ENCODE results near the gene DLG4.
"Not testable (repeated sequence)": the region's sequence is repeated elsewhere in the genome, so short reads cannot be mapped to it uniquely, and the experiment has no call there.

Gene DLG4

GRCh38 chr17:7173687-7174602, 45.7 kb downstream of the DLG4 start:
- Histone ChIP-seq H3K4me1 (ENCODE audit: insufficient read depth, low read length) (peaks cover 16% of the 10 kb centered on the region), H3K27me3 (ENCODE audit: insufficient read depth, low read length, poor library complexity) (no peaks in the 10 kb centered on the region), H3K79me2 (ENCODE audit: insufficient read depth, low read length) (no peaks in the 10 kb centered on the region), H2AFZ (ENCODE audit: low read depth, low read length) (no peak overlapping the region), H3K4me2 (ENCODE audit: insufficient read depth, low read length) (no peak overlapping the region), H3K9me3 (ENCODE audit: insufficient read depth, low read length, severe bottlenecking) (no peaks in the 10 kb centered on the region), H3K27ac (ENCODE audit: low read length) (no peak overlapping the region), H3K36me3 (ENCODE audit: insufficient read depth, low read length) (no peaks in the 10 kb centered on the region), H3K9ac (ENCODE audit: low read depth, low read length) (no peak overlapping the region), H4K20me1 (ENCODE audit: insufficient read depth, low read length) (no peaks in the 10 kb centered on the region; the same call in 1 of the 2 replicates), H3K4me3 (ENCODE audit: low read depth in 1 of 2, low read length in 2 of 2) (no peak overlapping the region)
- DNase-seq (no peak), ATAC-seq (ENCODE audit: insufficient read depth, low read depth) (no peak)
- no peak for TF ChIP-seq CTCF (IDR thresholded peaks at IDR 0.05; ENCODE audit: borderline replicate concordance, extremely low read depth, low read length, poor library complexity, severe bottlenecking)
- TF ChIP-seq EZH2 (IDR thresholded peaks at IDR 0.05; ENCODE audit: borderline replicate concordance, low read depth, low read length, severe bottlenecking) = no peak

GRCh38 chr17:7172522-7173191, 47.0 kb downstream of the DLG4 start:
- H3K27me3 ChIP-seq (ENCODE audit: insufficient read depth, low read length, poor library complexity); H3K9ac ChIP-seq (ENCODE audit: low read depth, low read length); H3K4me2 ChIP-seq (ENCODE audit: insufficient read depth, low read length): not testable (repeated sequence)

GRCh38 chr17:7169565-7169908, 50.1 kb downstream of the DLG4 start:
- not testable (repeated sequence) for H3K27ac ChIP-seq (ENCODE audit: low read length); H3K9me3 ChIP-seq (ENCODE audit: insufficient read depth, low read length, severe bottlenecking); H3K9ac ChIP-seq (ENCODE audit: low read depth, low read length); H3K36me3 ChIP-seq (ENCODE audit: insufficient read depth, low read length); H2AFZ ChIP-seq (ENCODE audit: low read depth, low read length); H3K79me2 ChIP-seq (ENCODE audit: insufficient read depth, low read length); H3K27me3 ChIP-seq (ENCODE audit: insufficient read depth, low read length, poor library complexity); ATAC-seq (ENCODE audit: insufficient read depth, low read depth); DNase-seq; H4K20me1 ChIP-seq (ENCODE audit: insufficient read depth, low read length); H3K4me2 ChIP-seq (ENCODE audit: insufficient read depth, low read length); H3K4me1 ChIP-seq (ENCODE audit: insufficient read depth, low read length); H3K4me3 ChIP-seq (ENCODE audit: low read depth in 1 of 2, low read length in 2 of 2)

More at GRCh38 chr17:7172522-7173191, 47.0 kb downstream of the DLG4 start:
- H3K79me2 ChIP-seq (ENCODE audit: insufficient read depth, low read length); H4K20me1 ChIP-seq (ENCODE audit: insufficient read depth, low read length); H3K9me3 ChIP-seq (ENCODE audit: insufficient read depth, low read length, severe bottlenecking); H2AFZ ChIP-seq (ENCODE audit: low read depth, low read length); ATAC-seq (ENCODE audit: insufficient read depth, low read depth); H3K36me3 ChIP-seq (ENCODE audit: insufficient read depth, low read length); H3K4me1 ChIP-seq (ENCODE audit: insufficient read depth, low read length); H3K27ac ChIP-seq (ENCODE audit: low read length); H3K4me3 ChIP-seq (ENCODE audit: low read depth in 1 of 2, low read length in 2 of 2); DNase-seq: not testable (repeated sequence)

- H3K27me3 ChIP-seq (ENCODE audit: insufficient read depth, low read length, poor library complexity); H3K4me3 ChIP-seq (ENCODE audit: low read depth in 1 of 2, low read length in 2 of 2); H3K27ac ChIP-seq (ENCODE audit: low read length); H3K9me3 ChIP-seq (ENCODE audit: insufficient read depth, low read length, severe bottlenecking); H4K20me1 ChIP-seq (ENCODE audit: insufficient read depth, low read length); H2AFZ ChIP-seq (ENCODE audit: low read depth, low read length); H3K36me3 ChIP-seq (ENCODE audit: insufficient read depth, low read length); H3K9ac ChIP-seq (ENCODE audit: low read depth, low read length); DNase-seq; H3K4me2 ChIP-seq (ENCODE audit: insufficient read depth, low read length); H3K4me1 ChIP-seq (ENCODE audit: insufficient read depth, low read length); ATAC-seq (ENCODE audit: insufficient read depth, low read depth); H3K79me2 ChIP-seq (ENCODE audit: insufficient read depth, low read length): not testable (repeated sequence)
These were observed 50.6 kb downstream of the DLG4 start for GRCh38 chr17:7168841-7169564.
